A549 (cell line): Measurements from ENCODE around the gene VAPA. TPM values are rescaled to one million over a fixed set of nuclear protein-coding genes. Genes with fewer than 3 reads are reported as not detected.
A peak's percentile ranks its signal among the peaks of the same experiment; 100 is the strongest.

Experiments used
- ATAC-seq, 2 experiments: fragments of 200-7000 bp in 1 of 2; fragments of >200 bp in 1 of 2; cut with Nextera tagmentation in 1 of 2; cut with Tn5 transposase in 1 of 2; 3 replicates each; pipeline versions ENCODE4 v1.8.0 to v1.9.1; 2018 to 2020; ENCODE audit warnings: mild to moderate bottlenecking in 1 of 2, moderate library complexity in 1 of 2
- CTCF ChIA-PET: fragments of 300-600 bp; sonication (Branson Sonifier 250); formaldehyde crosslinking; extraction: SDS; loops from one replicate; lab custom pipeline; 2021; ENCODE audit warnings: antibody characterized with exemption, inconsistent platforms; lab: Yijun Ruan, JAX
- POLR2A ChIA-PET: fragments of 350-600 bp; formaldehyde crosslinking; extraction: SDS; loops from one replicate; lab custom pipeline; 2021; ENCODE audit warnings: antibody characterized with exemption, inconsistent platforms; lab: Yijun Ruan, JAX
- DNase-seq, 2 experiments: peaks; one replicate each; pipeline versions ENCODE4 v3.0.0 to v3.0.0-alpha.2; 2011 to 2016; ENCODE audit warnings: low read depth in 1 of 2, low spot score in 1 of 2
- FAIRE-seq: peaks from 2 replicates; lab custom pipeline; 2011; peaks lifted over from hg19 to GRCh38; lab: Jason Lieb, UNC
- H3K27ac ChIP-seq, 2 experiments: fragments of >200 bp; sonication (Bioruptor Twin); formaldehyde crosslinking; 3 replicates each; pipeline ENCODE4 v1.5.1; 2016 to 2017
- H3K4me1 ChIP-seq: fragments of >200 bp; sonication (Bioruptor Twin); formaldehyde crosslinking; 3 replicates; pipeline ENCODE4 v1.6.1; 2016
- H3K4me2 ChIP-seq: fragments of >200 bp; sonication (Bioruptor Twin); formaldehyde crosslinking; 3 replicates; pipeline ENCODE4 v1.6.1; 2016
- H3K4me3 ChIP-seq: fragments of >200 bp; sonication (Bioruptor Twin); formaldehyde crosslinking; 3 replicates; pipeline ENCODE4 v1.5.1; 2016
- H3K9me3 ChIP-seq: fragments of >200 bp; sonication (Bioruptor Twin); formaldehyde crosslinking; 3 replicates; pipeline ENCODE4 v1.6.1; 2016
- BHLHE40 ChIP-seq: IDR thresholded peaks from 2 replicates; pipeline ENCODE4 v1.6.1; 2012; ENCODE audit warnings: low read depth, low read length, inconsistent platforms
- CBX2 ChIP-seq: fragments of 200-600 bp; sonication (generic); IDR thresholded peaks from 2 replicates; pipeline ENCODE4 v1.6.1; 2016; ENCODE audit warnings: low read depth, mild to moderate bottlenecking, borderline replicate concordance
- CBX8 ChIP-seq: fragments of 200-600 bp; sonication (generic); IDR thresholded peaks from 2 replicates; pipeline ENCODE4 v1.6.1; 2016
- ESRRA ChIP-seq: fragments of 150-350 bp; IDR thresholded peaks from 2 replicates; pipeline ENCODE4 v1.6.1; 2014; ENCODE audit warnings: mild to moderate bottlenecking, low read length, borderline replicate concordance
- FOSL2 ChIP-seq, 2 experiments: fragments of 450-650 bp in 1 of 2; fragments of >200 bp in 1 of 2; sonication (Bioruptor Twin) in 1 of 2; formaldehyde crosslinking; IDR thresholded peaks; 2 replicates each; pipeline versions ENCODE4 v1.5.0 to v1.6.1; 2016 to 2020; ENCODE audit warnings: mild to moderate bottlenecking in 1 of 2, moderate library complexity in 1 of 2
- GATA3 ChIP-seq: IDR thresholded peaks from 2 replicates; pipeline ENCODE4 v1.6.1; 2012; ENCODE audit warnings: borderline replicate concordance
- HDAC2 ChIP-seq: fragments of 200-600 bp; sonication (generic); IDR thresholded peaks from 2 replicates; pipeline ENCODE4 v1.6.1; 2016
- HOXB5 ChIP-seq: fragments of 250-450 bp; sonication (Bioruptor Pico); IDR thresholded peaks from 2 replicates; pipeline ENCODE4 v1.5.0; 2020; ENCODE audit warnings: mild to moderate bottlenecking, moderate library complexity
- JUNB ChIP-seq: fragments of >200 bp; sonication (Bioruptor Twin); formaldehyde crosslinking; IDR thresholded peaks from 2 replicates; pipeline ENCODE4 v1.6.1; 2016
- KDM1A ChIP-seq: fragments of 200-600 bp; sonication (generic); IDR thresholded peaks from 2 replicates; pipeline ENCODE4 v1.6.1; 2016; ENCODE audit warnings: low read depth, mild to moderate bottlenecking
- MAFK ChIP-seq: fragments of 450-650 bp; IDR thresholded peaks from 2 replicates; pipeline ENCODE4 v1.6.1; 2014; ENCODE audit not compliant: partially characterized antibody
- NFE2L2 ChIP-seq: fragments of 150-350 bp; conservative IDR thresholded peaks from 2 replicates; pipeline ENCODE4 v1.6.1; 2014; ENCODE audit warnings: low read length
- PHF8 ChIP-seq: fragments of 200-600 bp; sonication (generic); IDR thresholded peaks from 2 replicates; pipeline ENCODE4 v1.6.1; 2016; ENCODE audit warnings: low read depth, mild to moderate bottlenecking, antibody characterized with exemption, moderate library complexity, borderline replicate concordance
- SMC3 ChIP-seq: fragments of >200 bp; sonication (Bioruptor Twin); formaldehyde crosslinking; IDR thresholded peaks from 3 replicates; pipeline ENCODE4 v1.6.1; 2018; ENCODE audit warnings: inconsistent platforms
- SREBF2 ChIP-seq: fragments of 450-650 bp; IDR thresholded peaks from 2 replicates; pipeline ENCODE4 v1.6.1; 2014; ENCODE audit warnings: mild to moderate bottlenecking, moderate library complexity
- TFCP2L1 ChIP-seq: fragments of 250-450 bp; sonication (Bioruptor Pico); IDR thresholded peaks from 2 replicates; pipeline ENCODE4 v1.5.0; 2021; ENCODE audit warnings: mild to moderate bottlenecking
- TP53 ChIP-seq: fragments of 250-450 bp; sonication (Bioruptor Pico); IDR thresholded peaks from 2 replicates; pipeline ENCODE4 v1.5.0; 2021; ENCODE audit warnings: mild to moderate bottlenecking, moderate library complexity
- ZFP36 ChIP-seq: fragments of 450-650 bp; IDR thresholded peaks from 2 replicates; pipeline ENCODE4 v1.6.1; 2014; ENCODE audit warnings: borderline replicate concordance; ENCODE audit not compliant: partially characterized antibody
- WGBS: methylation state at CpG from one replicate; pipeline ENCODE4 v1.1.6; 2017; ENCODE audit errors: missing lambda C conversion rate; 5-methylcytosine and 5-hydroxymethylcytosine counted together
- polyA plus RNA-seq, 4 experiments: library from polyadenylated mRNA; depleted of rRNA in 3 of 4; stranded (reverse); fragments of >200 nt; fragmentation: RNase III in 1 of 4; extraction: RNeasy Plus Mini Kit Qiagen cat#74134 plus additional on column Dnase treatment in 1 of 4; gene quantifications; 2 replicates in 3 of 4; 3 replicates in 1 of 4; pipeline ENCODE4 v1.2.3, GENCODE V29; 2011 to 2017
- TF ChIP-seq, protein P1 (sequence below): fragments of 250-450 bp; sonication (Bioruptor Pico); IDR thresholded peaks from 2 replicates; pipeline ENCODE4 v1.5.0; 2021; ENCODE audit warnings: mild to moderate bottlenecking, moderate library complexity, borderline replicate concordance
- TF ChIP-seq, protein P2 (sequence below): IDR thresholded peaks from 2 replicates; pipeline ENCODE4 v1.6.1; 2012
- TF ChIP-seq, protein P3 (sequence below): fragments of 200-600 bp; sonication (generic); IDR thresholded peaks from 2 replicates; pipeline ENCODE4 v1.6.1; 2016; ENCODE audit warnings: antibody characterized with exemption, mild to moderate bottlenecking, moderate library complexity

The VAPA gene
- polyA plus RNA-seq, 2 of the 4 experiments (the other 2 are of a cell fraction): 161 to 391 TPM

DNA sequence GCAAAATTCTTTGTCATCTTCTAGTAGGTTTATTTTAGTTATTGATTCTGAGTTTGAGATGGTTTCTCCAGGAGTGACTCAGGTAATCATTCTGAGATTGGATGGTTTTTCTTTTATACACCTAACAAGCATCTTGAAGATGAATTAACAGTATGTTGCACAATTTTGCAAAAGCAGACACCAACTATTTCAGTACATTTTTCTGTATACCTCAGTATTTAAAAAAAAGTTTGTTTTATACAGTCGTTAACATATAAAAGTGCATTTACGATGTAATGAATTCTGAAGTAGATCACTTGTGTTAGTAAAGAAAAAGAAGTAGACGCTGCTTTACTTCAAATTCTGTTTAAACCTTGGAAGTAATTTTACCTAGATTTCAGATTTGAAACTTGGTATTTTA lies 3.0 kb downstream of the VAPA start (continued):
- TF ChIP-seq, protein P1, sequence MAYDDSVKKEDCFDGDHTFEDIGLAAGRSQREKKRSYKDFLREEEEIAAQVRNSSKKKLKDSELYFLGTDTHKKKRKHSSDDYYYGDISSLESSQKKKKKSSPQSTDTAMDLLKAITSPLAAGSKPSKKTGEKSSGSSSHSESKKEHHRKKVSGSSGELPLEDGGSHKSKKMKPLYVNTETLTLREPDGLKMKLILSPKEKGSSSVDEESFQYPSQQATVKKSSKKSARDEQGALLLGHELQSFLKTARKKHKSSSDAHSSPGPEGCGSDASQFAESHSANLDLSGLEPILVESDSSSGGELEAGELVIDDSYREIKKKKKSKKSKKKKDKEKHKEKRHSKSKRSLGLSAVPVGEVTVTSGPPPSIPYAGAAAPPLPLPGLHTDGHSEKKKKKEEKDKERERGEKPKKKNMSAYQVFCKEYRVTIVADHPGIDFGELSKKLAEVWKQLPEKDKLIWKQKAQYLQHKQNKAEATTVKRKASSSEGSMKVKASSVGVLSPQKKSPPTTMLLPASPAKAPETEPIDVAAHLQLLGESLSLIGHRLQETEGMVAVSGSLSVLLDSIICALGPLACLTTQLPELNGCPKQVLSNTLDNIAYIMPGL: no peak
- no peak for TF ChIP-seq PHF8
- no peak for TF ChIP-seq SMC3
- no peak for TF ChIP-seq JUNB
- TF ChIP-seq HDAC2: no peak
- TF ChIP-seq KDM1A: no peak
- TF ChIP-seq, all 56 proteins: peak for 0

DNA sequence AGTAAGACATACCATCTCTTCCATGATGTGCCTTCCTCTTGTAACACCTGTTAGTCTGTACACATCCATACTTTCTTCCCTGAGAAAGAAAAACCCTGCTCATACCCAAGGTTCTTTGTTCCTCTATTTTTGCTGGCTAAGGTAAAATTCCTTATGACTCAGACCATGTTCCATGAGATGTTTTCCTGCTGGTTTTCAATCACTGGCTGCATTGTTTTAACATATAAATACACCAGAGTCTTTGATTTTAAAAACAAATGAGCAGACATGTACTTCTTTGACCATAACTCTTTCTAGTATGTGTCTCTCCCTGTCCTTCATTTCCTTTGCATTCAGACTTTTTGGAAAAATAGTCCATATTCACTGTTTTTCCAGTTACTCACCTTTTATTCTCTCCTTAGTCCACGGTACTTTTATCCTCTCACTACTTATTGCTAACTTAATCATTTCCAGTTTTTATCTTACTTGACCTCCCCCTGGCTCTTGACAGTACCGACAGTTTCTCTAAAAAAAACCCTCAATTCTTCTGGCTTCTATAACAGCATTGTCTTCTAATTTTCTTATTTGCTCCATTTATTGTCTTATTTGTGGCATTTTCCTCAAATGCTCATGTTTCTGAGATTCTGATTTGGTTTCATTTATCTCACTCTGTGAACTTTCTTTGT lies 4.3 kb downstream of the VAPA start:
- peaks cover 58% of the 10 kb centered on the region for H3K4me1 ChIP-seq
- FAIRE-seq (no peak), ATAC-seq (no peak), DNase-seq (peak in 1 of 2 experiments; percentile 13)
- no peak overlapping the region for H3K4me3 ChIP-seq
- no peaks in the 10 kb centered on the region for H3K9me3 ChIP-seq
- H3K4me2 ChIP-seq: peak overlapping the region; percentile 82
- WGBS: 53% methylated on average over 2 of the region's 2 CpGs
- CTCF ChIA-PET: no interaction called here
- TF ChIP-seq GATA3 (no peak), FOSL2 (IDR thresholded peaks at IDR 0.05) (no peak), FOSL2 (CRISPR knock-in tag; IDR thresholded peaks at IDR 0.05) (peak; percentile 11; the same call in 1 of the 2 replicates), HOXB5 (no peak), JUNB (no peak), CBX2 (no peak), ZFP36 (no peak), SREBF2 (no peak), MAFK (peak; percentile 93)
- TF ChIP-seq, protein P2, sequence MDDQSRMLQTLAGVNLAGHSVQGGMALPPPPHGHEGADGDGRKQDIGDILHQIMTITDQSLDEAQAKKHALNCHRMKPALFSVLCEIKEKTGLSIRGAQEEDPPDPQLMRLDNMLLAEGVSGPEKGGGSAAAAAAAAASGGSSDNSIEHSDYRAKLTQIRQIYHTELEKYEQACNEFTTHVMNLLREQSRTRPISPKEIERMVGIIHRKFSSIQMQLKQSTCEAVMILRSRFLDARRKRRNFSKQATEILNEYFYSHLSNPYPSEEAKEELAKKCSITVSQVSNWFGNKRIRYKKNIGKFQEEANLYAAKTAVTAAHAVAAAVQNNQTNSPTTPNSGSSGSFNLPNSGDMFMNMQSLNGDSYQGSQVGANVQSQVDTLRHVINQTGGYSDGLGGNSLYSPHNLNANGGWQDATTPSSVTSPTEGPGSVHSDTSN: no peak
- POLR2A ChIA-PET: no interaction called here
- peak overlapping the region in 1 of 2 experiments; percentile 36; a peak in 1 of 6 replicates for H3K27ac ChIP-seq

DNA sequence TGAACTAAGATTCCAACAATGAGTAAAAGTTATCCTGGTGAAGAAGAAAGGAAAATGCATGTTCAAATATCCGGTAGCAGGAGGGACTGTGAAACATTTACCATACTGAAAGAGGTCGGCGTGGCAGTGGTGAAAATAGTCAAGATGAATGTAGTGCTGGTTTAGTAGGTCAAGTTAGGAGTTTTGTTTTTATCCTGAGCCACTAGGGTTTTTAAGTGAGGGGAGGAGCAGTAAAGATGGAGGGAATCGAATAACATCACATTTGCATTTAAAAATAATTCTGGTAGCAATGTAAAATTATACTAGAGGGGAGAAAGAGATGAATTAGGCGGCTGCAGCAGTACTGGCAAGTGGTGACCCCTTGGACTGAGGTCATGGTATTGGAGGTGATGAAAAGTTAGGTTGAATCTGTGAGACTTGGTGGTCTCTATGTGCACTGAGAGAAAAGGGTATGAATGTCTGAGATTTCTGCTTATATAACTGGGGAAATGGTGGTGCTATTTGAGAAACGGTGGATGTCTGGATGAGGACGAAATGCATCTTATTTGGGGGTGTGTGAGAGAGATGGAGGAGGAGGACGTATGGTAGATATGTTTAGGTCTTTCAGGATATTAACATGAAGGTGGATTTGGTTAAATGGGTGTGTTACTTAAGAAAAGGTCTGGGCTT lies 5.9 kb downstream of the VAPA start:
- peaks cover 71% of the 10 kb centered on the region for H3K4me1 ChIP-seq
- TF ChIP-seq TFCP2L1: no peak
- no peak for TF ChIP-seq BHLHE40
- TF ChIP-seq ESRRA: no peak
- no peak for TF ChIP-seq TP53 (CRISPR knock-in tag)
- TF ChIP-seq CBX8: no peak
- TF ChIP-seq, protein P3, sequence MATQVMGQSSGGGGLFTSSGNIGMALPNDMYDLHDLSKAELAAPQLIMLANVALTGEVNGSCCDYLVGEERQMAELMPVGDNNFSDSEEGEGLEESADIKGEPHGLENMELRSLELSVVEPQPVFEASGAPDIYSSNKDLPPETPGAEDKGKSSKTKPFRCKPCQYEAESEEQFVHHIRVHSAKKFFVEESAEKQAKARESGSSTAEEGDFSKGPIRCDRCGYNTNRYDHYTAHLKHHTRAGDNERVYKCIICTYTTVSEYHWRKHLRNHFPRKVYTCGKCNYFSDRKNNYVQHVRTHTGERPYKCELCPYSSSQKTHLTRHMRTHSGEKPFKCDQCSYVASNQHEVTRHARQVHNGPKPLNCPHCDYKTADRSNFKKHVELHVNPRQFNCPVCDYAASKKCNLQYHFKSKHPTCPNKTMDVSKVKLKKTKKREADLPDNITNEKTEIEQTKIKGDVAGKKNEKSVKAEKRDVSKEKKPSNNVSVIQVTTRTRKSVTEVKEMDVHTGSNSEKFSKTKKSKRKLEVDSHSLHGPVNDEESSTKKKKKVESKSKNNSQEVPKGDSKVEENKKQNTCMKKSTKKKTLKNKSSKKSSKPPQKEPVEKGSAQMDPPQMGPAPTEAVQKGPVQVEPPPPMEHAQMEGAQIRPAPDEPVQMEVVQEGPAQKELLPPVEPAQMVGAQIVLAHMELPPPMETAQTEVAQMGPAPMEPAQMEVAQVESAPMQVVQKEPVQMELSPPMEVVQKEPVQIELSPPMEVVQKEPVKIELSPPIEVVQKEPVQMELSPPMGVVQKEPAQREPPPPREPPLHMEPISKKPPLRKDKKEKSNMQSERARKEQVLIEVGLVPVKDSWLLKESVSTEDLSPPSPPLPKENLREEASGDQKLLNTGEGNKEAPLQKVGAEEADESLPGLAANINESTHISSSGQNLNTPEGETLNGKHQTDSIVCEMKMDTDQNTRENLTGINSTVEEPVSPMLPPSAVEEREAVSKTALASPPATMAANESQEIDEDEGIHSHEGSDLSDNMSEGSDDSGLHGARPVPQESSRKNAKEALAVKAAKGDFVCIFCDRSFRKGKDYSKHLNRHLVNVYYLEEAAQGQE: no peak
- no peak for TF ChIP-seq NFE2L2
- peak overlapping the region; percentile 82 for H3K4me2 ChIP-seq
- ChIA-PET POLR2A (no interaction called here), CTCF (no interaction called here)
- no peak overlapping the region for H3K27ac ChIP-seq
- FAIRE-seq (no peak), DNase-seq (no peak), ATAC-seq (no peak)
- 82% methylated on average over 8 of the region's 8 CpGs for WGBS
- no peaks in the 10 kb centered on the region for H3K9me3 ChIP-seq
- H3K4me3 ChIP-seq: no peak overlapping the region
